Skeletal muscle cell (primary cell): Measurements from ENCODE around the gene DHX36.

Experiments used
- DNase-seq: peaks from one replicate; pipeline ENCODE4 v3.0.0-alpha.2; 2010; ENCODE audit warnings: low read depth
- H3K4me3 ChIP-seq: 2 replicates; pipeline ENCODE4 v1.5.1; 2011; ENCODE audit warnings: low read depth, mild to moderate bottlenecking, control low read depth, low read length, moderate library complexity

The DHX36 gene

DNA sequence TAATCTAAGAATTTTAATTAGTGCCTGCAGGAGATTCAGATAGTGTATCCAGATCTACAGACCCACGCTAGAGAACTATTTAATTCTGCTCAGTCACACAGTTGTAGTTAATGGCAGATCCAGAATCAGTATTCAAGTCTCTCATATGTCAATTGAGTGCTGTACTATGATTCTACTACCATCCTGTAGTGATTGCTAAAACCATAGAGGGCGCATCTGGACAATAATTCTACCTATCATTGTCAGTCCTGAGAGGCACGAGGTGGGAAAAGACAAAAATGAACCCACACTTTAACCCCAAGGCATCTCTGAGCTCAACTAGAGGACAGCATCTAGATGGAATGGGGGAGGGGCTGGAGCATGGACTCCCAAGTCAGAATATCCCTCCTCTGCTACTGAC is 22.7 kb downstream of the DHX36 start:
- DNase-seq, result no peak
- H3K4me3 ChIP-seq, result no peak overlapping the region

- DNase-seq, result no peak
- H3K4me3 ChIP-seq, result no peak overlapping the region
Observed at GRCh38 chr3:154294016-154294415, 30.3 kb downstream of the DHX36 start.

DNA sequence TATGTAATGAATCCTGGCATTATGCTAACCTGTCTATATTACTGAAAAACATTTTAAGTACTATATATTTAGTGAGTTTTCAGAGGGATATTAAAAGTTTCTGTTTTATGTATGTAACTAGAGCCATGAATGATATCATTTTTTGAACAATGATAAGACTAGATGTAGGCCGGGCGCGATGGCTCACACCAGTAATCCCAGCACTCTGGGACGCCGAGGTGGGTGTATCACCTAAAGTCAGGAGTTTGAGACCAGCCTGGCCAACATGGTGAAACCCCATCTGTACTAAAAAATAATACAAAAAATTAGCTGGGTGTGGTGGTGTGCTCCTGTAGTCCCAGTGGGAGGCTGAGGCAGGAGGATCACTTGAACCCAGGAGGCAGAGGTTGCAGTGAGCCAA is 34.1 kb downstream of the DHX36 start:
- no peak overlapping the region for H3K4me3 ChIP-seq
- DNase-seq, result no peak

GRCh38 chr3:154285221-154285620 is 39.1 kb downstream of the DHX36 start:
- no peak for DNase-seq

GRCh38 chr3:154280161-154280560 is 44.1 kb downstream of the DHX36 start:
- no peak for DNase-seq
- no peak overlapping the region for H3K4me3 ChIP-seq

More at GRCh38 chr3:154285221-154285620, 39.1 kb downstream of the DHX36 start:
- no peak overlapping the region for H3K4me3 ChIP-seq

DNA sequence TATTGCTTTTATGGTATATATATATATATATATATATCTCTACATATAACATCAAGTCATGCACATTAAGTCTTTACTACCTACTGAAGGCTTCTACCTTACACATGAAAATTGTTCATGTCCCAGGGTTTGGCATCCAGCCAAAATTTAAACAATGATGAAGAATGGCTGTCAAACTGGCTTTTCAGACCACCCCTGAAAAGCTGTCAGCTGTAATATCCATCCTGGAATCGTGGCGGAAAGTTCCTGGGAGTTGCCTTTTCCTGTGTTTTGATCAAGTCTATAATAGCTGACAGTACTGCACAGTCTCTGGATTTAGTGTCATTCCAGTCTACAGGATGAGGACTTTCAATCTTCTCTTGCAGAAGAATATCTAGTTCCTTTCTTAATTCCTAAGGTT is 48.3 kb downstream of the DHX36 start:
- no peak for DNase-seq
- H3K4me3 ChIP-seq, result no peak overlapping the region

- no peak overlapping the region for H3K4me3 ChIP-seq
- DNase-seq, result no peak
Observed at GRCh38 chr3:154275292-154275691, 49.0 kb downstream of the DHX36 start.

GRCh38 chr3:154274348-154274747 is 49.9 kb downstream of the DHX36 start:
- DNase-seq, result no peak
- no peak overlapping the region for H3K4me3 ChIP-seq

GRCh38 chr3:154273381-154273780 is 50.9 kb downstream of the DHX36 start:
- H3K4me3 ChIP-seq, result no peak overlapping the region
- DNase-seq, result no peak

GRCh38 chr3:154254527-154254926 is 69.8 kb downstream of the DHX36 start:
- DNase-seq, result no peak
- no peak overlapping the region for H3K4me3 ChIP-seq

DNA sequence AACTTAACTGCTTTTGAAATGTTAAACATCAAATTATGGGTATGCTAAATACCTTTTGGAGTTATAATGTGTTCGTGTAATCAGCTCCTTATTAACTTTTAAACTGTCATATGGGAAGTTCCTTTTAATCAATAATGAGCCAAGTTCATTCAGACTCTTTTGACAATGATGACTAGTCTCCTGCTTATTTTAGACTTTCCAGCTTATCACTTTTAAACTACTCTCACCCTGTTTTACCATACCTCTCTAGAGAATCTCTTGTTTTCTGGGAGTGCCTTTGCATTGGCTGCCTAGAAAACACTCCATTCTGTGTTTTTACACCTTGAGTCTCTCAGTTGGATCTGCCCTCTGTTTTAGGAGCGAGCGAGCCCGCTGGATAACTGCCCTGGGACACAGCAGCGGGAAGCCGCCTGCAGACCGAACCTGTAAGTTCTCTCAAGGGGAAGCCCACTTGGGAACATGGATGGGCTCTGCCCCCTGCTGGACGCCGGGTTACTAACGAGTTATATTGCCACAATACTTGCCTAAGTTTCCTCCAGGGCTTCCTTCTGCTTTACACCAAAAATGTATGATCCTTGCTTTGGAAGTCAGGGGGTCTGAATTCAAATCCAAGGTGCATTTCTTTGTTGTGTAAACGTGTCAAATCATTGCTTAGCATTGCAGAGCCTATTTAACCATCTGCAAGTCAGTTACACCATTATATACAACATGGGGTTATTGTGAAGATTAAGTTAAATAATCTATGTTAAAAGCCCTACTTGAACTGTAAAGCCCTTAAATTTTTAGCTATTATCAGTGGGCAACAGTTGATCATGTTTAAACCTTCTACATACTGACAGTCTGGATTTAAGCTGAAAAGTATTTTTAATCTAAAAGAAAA is 71.3 kb downstream of the DHX36 start:
- H3K4me3 ChIP-seq, result no peak overlapping the region
- peak; percentile 56 for DNase-seq

- no peak overlapping the region for H3K4me3 ChIP-seq
- DNase-seq, result no peak
Observed at GRCh38 chr3:154251610-154252009, 72.7 kb downstream of the DHX36 start.

- H3K4me3 ChIP-seq, result no peak overlapping the region
- DNase-seq, result no peak
Observed at GRCh38 chr3:154250291-154250690, 74.0 kb downstream of the DHX36 start.

- no peak overlapping the region for H3K4me3 ChIP-seq
- DNase-seq, result no peak
Observed at GRCh38 chr3:154247806-154248415, 76.4 kb downstream of the DHX36 start.

GRCh38 chr3:154244644-154245043 is 79.6 kb downstream of the DHX36 start:
- no peak overlapping the region for H3K4me3 ChIP-seq
- DNase-seq, result peak; percentile 37

GRCh38 chr3:154243353-154243752 is 80.9 kb downstream of the DHX36 start:
- DNase-seq, result peak; percentile 65
- no peak overlapping the region for H3K4me3 ChIP-seq

- DNase-seq, result no peak
- no peak overlapping the region for H3K4me3 ChIP-seq
Observed at GRCh38 chr3:154242766-154243165, 81.5 kb downstream of the DHX36 start.

DNA sequence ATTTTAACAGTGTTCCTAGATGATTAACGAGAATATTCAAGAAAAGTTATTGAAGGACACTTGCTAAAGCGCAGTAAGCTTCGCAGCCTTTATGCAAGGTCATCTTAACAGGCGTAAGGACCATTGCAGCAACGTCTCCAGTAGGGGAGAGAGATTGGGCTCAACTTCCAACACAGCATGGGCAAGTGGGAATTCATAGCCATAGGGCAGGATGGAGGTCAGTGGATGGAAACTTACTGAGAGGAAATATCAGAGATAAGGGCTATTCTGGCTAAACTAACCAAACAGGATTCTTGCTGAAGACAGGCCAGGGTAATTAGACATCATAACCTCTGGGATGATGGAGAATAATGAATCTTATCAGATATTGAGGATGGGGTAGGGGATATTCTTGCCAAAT is 82.8 kb downstream of the DHX36 start:
- no peak overlapping the region for H3K4me3 ChIP-seq
- no peak for DNase-seq

DNA sequence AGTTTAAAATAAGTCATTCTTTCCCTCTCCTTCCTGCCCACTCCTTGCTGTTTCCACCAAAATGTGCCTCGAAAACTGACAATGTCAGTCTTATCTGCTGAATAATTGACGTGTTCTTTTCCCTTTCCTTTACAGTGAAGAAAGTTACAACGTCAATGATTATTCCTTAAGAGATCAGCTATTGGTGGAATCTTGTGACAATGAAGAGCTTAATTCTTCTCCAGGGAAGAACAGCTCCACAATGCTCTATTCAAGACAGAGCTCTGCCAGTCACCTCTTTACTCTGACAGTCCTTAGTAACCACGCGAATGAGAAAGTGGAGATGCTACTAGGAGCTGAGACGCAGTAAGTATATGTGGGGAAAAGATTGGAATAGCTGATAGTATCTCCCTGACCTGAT is 84.1 kb downstream of the DHX36 start:
- DNase-seq, result no peak
- no peak overlapping the region for H3K4me3 ChIP-seq

GRCh38 chr3:154236331-154236730 is 88.0 kb downstream of the DHX36 start:
- no peak overlapping the region for H3K4me3 ChIP-seq
- no peak for DNase-seq

DNA sequence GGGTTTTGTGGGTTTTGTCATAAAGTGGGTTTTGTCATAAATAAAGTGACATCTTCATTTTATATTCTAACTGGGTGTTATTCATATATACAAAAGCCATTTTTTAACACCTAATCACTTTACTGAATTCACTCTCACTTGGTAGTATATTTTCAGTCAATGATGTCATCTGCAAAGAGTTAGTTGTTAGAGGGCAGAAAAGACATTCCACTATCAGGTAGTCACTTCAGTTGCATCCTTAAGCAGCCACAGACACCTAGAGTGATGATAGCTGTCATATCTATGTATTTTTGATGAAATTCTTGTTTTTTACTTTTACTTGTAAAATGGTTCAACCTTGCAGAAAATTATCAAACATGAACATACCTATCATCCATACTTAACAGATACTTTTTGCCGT is 89.0 kb downstream of the DHX36 start:
- H3K4me3 ChIP-seq, result no peak overlapping the region
- no peak for DNase-seq
